AG10803 (cell line): ENCODE data around the gene EXOC3.

Experiments
- DNase-seq: peaks from one replicate; pipeline ENCODE4 v3.0.0; 2010; ENCODE audit warnings: low read depth
- H3K4me3 ChIP-seq: 2 replicates; pipeline ENCODE4 v1.5.1; 2011; ENCODE audit warnings: mild to moderate bottlenecking, low read length, control low read depth
- CTCF ChIP-seq: conservative IDR thresholded peaks from 2 replicates; pipeline ENCODE4 v1.5.1; 2011; ENCODE audit warnings: mild to moderate bottlenecking, low read length, control low read depth, inconsistent platforms

The EXOC3 gene

GRCh38 chr5:419970-420369, 23.0 kb upstream of the EXOC3 start:
- no peak for DNase-seq
- no peak for TF ChIP-seq CTCF
- H3K4me3 ChIP-seq = no peak overlapping the region

GRCh38 chr5:420632-421286, 22.2 kb upstream of the EXOC3 start:
- no peak for DNase-seq

GRCh38 chr5:421287-421880, 21.6 kb upstream of the EXOC3 start:
- no peak for TF ChIP-seq CTCF
- no peak for DNase-seq
- no peak overlapping the region for H3K4me3 ChIP-seq

More at GRCh38 chr5:420632-421286, 22.2 kb upstream of the EXOC3 start:
- no peak for TF ChIP-seq CTCF
- H3K4me3 ChIP-seq = no peak overlapping the region

GRCh38 chr5:421901-422300, 21.1 kb upstream of the EXOC3 start:
- no peak for TF ChIP-seq CTCF
- no peak overlapping the region for H3K4me3 ChIP-seq
- no peak for DNase-seq

GRCh38 chr5:422323-423232, 20.4 kb upstream of the EXOC3 start:
- no peak for TF ChIP-seq CTCF
- DNase-seq = no peak

GRCh38 chr5:423233-423565, 19.8 kb upstream of the EXOC3 start:
- H3K4me3 ChIP-seq = no peak overlapping the region
- DNase-seq = no peak
- no peak for TF ChIP-seq CTCF

More at GRCh38 chr5:422323-423232, 20.4 kb upstream of the EXOC3 start:
- no peak overlapping the region for H3K4me3 ChIP-seq
